Stimulated activated naive CD4-positive, alpha-beta T cell (primary cell): Measurements from ENCODE around the gene TMEM127.
A peak's percentile ranks its signal among the peaks of the same experiment; 100 is the strongest.
"Not testable (repeated sequence)": the region's sequence is repeated elsewhere in the genome, so short reads cannot be mapped to it uniquely, and the experiment has no call there.

Experiments used
- DNase-seq, 6 experiments: peaks; one replicate each; lab custom pipeline; 2025; lab: John Stamatoyannopoulos, UW

The TMEM127 gene, protein sequence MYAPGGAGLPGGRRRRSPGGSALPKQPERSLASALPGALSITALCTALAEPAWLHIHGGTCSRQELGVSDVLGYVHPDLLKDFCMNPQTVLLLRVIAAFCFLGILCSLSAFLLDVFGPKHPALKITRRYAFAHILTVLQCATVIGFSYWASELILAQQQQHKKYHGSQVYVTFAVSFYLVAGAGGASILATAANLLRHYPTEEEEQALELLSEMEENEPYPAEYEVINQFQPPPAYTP

GRCh38 chr2:96265840-96266679 lies at the start of gene TMEM127, which contains the start of gene CIAO1:
TSS of gene TMEM127 (minus strand) at chr2:96265997. CDS start at chr2:96265381, 616 bp downstream.
TSS of gene CIAO1 (plus strand) at chr2:96266225. CDS start at chr2:96266351, 126 bp downstream.
- peak; percentile 93 to 98 (median 94) for DNase-seq

GRCh38 chr2:96315005-96315399 lies 49.2 kb upstream of the TMEM127 start:
- DNase-seq = no peak

- DNase-seq = no peak
These were observed 42.5 kb upstream of the TMEM127 start for GRCh38 chr2:96308248-96308647.

DNA sequence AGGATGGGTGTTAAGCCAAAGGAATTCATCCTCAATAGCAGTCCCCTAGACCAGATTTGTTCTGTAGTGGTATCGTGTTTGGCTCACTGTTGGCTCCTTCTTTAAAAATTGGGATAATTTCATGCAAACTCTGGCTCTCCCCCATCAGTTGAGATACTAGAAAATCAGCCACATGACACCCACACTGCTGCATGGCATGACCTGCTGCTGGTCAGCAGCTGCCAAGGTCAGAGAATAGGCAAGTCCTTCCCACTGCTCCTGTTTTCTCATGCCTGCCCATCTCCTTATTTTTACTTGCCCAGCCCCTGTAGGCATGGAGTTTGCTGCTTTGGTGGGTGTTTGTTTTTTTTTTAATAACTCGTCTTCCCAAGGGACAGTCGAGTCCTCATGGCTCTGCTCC lies 40.6 kb upstream of the TMEM127 start:
- DNase-seq = no peak

GRCh38 chr2:96305979-96306308 lies 40.1 kb upstream of the TMEM127 start:
- DNase-seq = no peak

DNA sequence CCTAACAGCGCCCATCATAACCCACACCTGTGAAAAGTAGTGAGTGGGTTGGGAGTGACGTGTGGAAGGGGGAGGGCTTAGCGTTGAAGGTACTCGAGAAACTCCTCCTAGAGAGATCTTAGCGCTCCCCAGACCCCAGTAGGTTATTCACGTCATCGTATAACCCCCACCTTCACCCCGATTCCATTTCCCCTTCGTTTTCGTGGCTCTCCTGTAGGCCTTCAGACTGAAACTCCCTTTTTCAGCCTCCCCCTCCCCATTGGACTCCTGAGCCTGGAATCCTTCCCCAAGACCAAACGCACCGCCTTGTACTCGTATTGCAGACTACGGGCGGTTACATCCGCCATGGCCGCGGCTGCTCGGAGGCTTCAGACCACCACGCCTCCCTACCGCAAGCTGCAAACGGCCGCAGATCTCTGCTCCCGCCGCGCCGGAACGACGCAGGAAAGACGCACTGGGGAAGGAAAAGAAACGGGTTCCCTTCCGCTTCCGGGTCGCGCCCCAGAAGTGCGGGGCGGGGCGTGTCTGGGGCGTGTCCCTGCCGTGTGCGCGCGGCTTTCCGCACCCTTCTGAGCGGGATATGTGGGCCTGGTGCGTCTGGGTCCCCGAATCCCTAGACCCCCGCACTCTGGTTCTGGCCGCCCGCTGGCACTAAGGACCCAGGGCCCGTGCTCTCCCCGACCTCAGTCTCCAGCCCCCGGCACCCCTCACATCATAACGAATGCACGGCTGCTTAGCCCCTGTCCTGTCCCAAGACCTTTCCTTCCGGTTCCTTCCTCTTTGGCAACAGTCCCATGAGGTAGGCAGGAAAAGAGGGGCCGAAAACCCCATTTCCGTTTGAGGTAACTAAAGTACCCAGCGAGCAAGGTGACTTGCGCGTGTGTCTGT lies 39.5 kb upstream of the TMEM127 start, which contains the start of gene SNRNP200:
Gene SNRNP200, minus strand, starts transcription at position 456 of the 888 bp plus-strand sequence. Its CDS starts 109 bp downstream, at position 347.
- DNase-seq = peak; percentile 83 to 91 (median 86)

GRCh38 chr2:96304606-96305005 lies 38.8 kb upstream of the TMEM127 start:
- DNase-seq = no peak

GRCh38 chr2:96301865-96302264 lies 36.1 kb upstream of the TMEM127 start:
- no peak for DNase-seq

DNA sequence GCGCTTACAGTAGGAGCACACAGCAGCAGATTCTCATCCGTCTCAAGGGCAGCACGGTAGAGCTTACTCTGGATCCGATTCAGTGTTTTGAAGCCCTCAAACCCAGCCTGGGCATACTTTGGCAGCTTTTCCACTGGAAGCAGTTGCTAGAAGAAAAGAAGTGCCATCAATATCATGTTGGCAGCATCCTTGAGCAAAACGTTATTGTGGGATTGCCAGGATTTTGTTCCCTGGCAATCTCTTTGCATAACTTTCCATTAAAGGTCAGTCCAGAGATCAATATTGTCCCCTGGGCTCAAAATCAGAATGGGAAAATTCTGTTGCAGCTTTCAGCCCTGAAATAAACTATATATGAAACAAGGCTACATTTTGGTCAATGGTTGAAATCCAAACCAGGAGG lies 31.1 kb upstream of the TMEM127 start:
- no peak for DNase-seq

GRCh38 chr2:96294271-96294670 lies 28.5 kb upstream of the TMEM127 start:
- DNase-seq = not testable (repeated sequence)

DNA sequence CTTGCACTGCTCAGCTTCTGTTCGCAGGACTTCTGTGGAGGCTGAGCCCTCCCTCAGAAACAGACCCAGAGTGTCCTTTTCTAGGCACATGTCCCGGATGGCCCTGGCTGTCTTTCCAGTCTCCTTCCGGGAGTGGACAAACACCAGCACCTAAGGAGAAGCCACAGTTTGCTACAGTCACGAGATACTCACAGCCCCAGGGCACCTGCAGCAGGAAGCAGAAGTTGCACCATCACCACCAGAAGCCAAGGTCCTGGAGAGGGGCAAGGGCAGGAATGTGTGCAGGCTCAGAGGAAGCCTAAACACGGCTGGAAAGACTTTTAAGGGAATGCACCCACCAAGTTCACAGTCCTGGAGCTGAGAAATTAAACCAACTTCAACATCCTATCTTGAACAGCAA lies 26.0 kb upstream of the TMEM127 start:
- no peak for DNase-seq

GRCh38 chr2:96287273-96287856 lies 21.6 kb upstream of the TMEM127 start:
- DNase-seq = no peak

DNA sequence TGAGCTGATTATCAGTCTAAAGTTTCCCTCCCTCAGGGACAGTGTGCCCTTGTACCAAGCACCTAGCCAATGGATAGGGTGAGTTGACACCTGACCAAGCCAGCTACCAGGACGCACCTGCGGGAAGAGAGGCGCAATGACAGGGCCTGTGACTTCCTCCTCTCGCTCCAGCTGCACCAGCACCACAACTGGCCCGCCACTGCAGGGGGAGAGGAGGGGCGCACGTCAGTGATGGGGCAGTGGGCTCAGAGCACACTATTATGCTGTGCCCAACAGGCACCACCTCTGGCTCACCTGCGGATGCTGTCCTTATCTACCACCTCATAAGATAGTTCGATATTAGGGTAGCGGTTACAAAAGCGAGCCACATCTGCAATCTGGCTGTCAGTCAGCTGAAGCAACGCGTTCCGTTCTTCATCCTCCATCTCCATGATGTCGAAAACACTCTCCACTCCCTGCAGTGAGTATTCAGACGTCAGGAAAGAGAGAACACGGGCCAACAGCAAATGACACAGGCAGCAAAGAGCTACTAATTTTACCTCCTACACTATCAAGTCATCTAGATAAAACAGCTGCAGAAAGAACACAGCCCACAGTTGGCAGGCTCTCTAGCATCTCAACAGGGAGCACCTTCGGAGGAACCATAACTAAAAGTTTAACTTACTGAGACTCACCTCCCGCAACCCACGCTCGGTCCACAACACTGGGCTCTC lies 11.1 kb upstream of the TMEM127 start:
- no peak for DNase-seq

DNA sequence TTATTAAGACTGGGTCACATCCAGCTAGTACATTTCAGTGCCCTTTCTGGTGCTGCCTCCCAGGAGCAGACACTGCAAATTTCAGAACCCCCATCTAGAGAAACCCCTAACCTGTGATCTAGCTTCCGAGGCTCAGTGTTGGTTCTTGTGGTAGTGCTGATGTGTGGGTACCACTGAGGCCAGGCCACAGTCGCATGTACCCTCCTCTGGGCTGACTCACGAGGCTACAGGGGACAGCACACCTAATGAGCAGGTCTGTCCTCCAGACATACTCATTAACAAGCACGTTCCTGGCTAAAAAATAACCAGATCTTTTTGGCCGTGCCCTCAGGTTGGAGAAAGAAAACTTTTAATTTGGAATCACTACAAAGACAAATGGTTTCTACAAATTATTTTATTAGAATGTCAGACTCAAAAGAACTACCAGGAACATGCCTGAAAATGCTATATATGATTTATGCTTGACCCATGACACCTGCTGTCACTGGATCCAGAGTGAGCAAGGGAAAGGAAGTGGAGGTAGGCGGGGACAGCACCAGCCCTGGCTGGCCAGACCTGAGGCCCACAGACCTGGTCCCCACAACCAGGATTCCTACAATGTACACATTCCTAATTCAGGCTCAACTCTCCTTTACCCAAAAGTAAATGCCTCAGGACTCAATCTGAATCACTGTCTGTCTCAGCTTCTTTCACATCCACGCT lies 8.7 kb upstream of the TMEM127 start:
- DNase-seq = no peak

DNA sequence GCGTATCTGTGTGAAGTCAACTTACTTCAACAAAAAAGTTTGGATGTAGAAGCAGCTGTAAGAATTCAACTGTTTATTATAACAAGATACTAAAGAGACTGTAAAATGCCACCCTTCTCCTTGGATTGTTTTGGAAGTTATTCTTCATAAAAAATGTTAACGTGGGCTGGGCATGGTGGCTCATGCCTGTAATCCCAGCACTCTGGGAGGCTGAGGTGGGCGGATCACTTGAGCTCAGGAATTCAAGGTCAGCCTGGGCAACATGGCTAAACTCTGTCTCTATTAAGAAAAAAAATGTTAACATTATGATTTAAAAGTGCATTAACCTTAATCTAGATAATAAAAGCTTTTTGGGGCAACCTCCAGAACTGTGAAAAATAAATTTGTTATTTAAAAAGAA lies 8.0 kb upstream of the TMEM127 start:
- no peak for DNase-seq

DNA sequence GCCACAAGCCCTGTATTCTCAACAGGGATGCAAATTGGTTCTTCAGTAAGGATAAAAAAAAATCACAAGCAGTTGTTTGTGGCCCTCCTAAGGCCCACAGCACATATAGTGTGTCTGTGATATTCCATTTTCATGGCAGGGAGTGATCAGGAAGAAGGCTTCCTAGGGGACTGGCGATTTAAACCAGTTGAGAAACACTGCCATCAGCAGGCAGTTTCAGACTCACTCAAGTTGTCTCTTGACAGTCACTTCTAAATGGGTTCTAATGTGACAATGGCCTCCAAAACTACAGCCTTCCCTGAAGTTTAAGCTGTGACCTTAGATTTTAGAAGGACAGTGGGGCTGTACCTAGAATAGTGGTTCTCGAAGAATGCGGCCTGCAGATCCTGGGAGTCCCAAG lies 6.2 kb upstream of the TMEM127 start:
- DNase-seq = no peak

DNA sequence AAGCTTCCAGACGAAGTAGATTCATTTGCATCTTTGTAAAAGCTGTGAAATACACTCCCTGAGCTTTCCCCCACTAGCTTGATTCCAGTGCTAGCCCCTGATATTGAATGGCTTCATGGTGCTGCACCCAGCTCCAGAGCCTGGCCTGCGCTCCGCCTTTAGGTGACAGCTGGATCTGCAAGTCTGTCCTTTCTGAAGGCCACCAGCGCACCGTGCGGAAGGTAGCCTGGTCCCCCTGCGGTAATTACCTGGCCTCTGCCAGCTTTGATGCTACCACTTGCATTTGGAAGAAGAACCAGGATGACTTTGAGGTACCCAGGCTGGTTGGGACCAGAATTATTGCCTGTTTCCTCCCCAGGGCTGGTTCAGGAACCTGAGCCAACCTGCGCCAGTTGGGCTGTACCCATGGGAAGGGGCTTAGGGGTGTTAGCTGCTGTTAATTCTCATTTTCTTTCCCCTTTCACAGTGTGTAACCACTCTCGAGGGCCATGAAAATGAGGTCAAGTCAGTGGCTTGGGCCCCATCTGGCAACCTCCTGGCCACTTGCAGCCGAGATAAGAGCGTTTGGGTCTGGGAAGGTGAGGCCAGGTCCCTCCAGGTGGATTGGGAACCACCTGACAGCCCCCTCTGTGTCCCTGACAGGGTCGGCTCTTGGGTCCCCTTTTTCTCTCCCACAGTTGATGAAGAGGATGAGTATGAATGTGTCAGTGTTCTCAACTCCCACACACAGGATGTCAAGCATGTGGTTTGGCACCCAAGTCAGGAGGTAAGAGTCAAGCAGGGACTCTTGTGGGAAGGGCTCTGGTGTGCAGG lies 1.6 kb upstream of the TMEM127 start:
- DNase-seq = peak in 5 of 6 experiments; percentile 7 to 41 (median 18)

DNA sequence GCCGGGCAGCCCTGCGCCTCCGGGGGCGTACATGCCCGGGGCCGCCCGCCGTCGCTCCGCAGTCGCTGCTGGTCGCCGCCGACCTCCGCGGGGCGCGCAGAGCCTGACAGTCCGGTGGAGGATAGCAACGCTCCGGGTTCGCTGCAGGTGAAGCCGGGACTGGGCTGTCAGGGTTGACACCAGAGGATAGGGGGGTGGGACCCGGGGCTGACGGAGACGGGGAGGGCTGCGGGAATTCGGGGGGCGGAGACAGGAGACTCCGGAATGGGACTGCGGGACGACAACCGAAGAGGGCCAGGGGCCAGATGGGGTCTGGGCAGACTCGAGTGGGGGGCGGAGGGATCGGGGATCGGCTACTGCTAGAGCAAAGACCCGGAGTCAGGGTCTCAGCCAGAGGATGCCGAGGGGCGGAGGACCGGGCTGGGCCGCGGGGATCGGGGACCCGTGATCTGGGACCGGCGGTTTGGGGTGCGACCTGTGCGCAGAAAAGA lies 403 bp downstream of the TMEM127 start:
- DNase-seq = peak in 4 of 6 experiments; percentile 18 to 57 (median 48)

DNA sequence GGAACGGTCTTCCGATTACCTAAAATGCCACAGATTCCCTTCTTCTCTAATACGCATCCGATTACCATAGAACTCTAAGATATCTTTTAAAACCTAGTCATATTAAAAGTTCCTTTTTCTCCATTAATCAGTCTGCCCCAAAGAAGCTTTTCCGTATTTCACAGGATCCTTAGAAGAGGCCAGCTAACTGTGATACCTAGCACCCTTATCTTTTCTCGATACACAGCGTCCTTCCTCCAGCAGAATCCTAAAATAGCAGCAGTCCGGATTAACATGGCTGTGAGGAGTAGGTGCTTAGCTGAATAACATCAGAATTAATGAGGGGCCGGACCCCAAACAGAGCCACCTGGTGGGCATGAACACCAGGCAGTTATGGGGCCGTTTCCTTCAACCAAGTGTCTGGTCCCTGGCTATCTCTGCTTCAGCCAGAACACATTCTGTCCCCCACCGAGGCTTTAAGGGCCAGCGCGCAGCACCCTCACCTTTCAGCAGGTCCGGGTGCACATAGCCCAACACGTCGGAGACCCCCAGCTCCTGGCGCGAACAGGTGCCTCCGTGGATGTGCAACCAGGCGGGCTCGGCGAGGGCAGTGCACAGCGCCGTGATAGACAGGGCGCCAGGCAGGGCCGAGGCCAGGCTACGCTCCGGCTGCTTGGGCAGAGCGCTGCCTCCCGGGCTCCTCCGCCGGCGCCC lies 995 bp downstream of the TMEM127 start:
- peak in 3 of 6 experiments; percentile 9 to 50 (median 41) for DNase-seq
